Fibroblast of pulmonary artery (primary cell): ENCODE data around the gene RHPN2.

Experiments
- DNase-seq: peaks from one replicate; pipeline ENCODE4 v3.0.0-alpha.2; 2010; ENCODE audit warnings: low read depth
- H3K4me3 ChIP-seq: replicated peaks from 2 replicates; pipeline ENCODE4 v1.5.1; 2011; ENCODE audit warnings: low read depth, mild to moderate bottlenecking, control low read depth, low read length, moderate library complexity
- TF ChIP-seq, protein P1 (sequence below): IDR thresholded peaks from 2 replicates; pipeline ENCODE4 v1.5.1; 2011; ENCODE audit warnings: mild to moderate bottlenecking, control low read depth, low read length, inconsistent platforms; ENCODE audit errors: missing control alignments

RHPN2 gene

DNA sequence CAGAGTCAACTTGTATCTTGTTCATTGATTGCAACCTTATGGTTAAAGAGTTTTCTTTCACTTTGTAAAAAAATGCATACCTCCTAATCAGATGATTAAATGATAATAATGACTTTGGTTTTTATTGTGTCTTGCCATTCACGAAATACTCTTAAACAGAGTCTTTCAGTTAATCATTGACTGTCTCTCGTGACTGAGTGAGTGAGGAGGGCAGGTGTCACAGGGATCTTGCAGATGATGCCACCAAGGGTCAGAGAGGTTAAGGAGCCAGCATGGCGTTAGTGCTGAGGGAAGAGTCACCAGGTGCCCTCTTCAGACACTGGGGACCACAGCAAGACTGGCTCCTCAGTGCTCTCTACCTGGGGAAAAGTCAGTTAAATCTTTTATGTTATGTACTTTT, 24.3 kb upstream of the RHPN2 start:
- no peak overlapping the region for H3K4me3 ChIP-seq
- DNase-seq = no peak
- TF ChIP-seq, protein P1, sequence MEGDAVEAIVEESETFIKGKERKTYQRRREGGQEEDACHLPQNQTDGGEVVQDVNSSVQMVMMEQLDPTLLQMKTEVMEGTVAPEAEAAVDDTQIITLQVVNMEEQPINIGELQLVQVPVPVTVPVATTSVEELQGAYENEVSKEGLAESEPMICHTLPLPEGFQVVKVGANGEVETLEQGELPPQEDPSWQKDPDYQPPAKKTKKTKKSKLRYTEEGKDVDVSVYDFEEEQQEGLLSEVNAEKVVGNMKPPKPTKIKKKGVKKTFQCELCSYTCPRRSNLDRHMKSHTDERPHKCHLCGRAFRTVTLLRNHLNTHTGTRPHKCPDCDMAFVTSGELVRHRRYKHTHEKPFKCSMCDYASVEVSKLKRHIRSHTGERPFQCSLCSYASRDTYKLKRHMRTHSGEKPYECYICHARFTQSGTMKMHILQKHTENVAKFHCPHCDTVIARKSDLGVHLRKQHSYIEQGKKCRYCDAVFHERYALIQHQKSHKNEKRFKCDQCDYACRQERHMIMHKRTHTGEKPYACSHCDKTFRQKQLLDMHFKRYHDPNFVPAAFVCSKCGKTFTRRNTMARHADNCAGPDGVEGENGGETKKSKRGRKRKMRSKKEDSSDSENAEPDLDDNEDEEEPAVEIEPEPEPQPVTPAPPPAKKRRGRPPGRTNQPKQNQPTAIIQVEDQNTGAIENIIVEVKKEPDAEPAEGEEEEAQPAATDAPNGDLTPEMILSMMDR = no peak

DNA sequence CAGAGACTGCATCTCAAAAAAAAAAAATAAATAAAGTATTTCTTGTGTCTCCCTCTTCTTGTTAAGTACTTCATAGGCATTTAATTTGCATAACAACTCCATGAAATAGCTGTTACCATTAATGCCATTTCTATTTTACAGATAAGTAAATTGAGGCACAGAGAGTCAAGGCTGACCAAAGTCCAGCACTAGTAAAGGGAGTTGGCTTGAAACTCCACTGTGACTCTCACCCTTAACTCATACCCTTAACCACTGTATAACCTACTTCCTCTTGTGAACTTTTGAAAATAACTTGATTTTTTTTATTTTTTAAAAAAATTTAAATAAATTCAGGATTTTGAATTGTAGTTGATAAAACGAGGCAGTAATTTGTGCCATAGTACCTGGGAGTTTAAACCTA, 22.3 kb upstream of the RHPN2 start:
- TF ChIP-seq, protein P1 = no peak
- DNase-seq = no peak
- no peak overlapping the region for H3K4me3 ChIP-seq

DNA sequence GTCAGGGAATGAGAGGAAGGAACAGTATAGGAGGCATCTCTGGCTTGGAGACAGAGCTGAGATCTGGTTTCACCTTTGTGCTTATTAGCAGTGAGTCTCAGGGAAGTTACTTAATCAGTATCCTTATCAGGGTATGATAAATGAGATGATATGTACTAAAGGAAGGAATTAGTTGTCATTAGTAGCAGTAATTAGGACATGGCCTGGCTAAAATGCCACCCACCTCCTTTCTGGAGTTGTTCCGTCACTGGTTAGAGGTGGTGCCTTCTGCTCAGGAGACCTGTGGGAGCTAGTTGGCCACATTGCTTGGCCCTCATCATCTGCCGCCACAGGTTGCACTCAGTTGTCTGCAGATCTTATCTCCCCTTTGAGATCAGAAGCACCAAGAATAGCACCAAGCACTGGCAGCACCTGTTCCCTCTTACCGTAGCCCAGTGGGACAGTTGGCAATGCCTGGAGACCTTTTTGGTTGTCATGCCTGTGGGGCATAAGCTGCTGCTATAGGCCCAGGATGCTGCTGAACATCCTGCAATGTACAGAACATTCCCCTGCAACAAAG, 21.0 kb upstream of the RHPN2 start:
- no peak for DNase-seq
- H3K4me3 ChIP-seq = no peak overlapping the region
- TF ChIP-seq, protein P1 = no peak

DNA sequence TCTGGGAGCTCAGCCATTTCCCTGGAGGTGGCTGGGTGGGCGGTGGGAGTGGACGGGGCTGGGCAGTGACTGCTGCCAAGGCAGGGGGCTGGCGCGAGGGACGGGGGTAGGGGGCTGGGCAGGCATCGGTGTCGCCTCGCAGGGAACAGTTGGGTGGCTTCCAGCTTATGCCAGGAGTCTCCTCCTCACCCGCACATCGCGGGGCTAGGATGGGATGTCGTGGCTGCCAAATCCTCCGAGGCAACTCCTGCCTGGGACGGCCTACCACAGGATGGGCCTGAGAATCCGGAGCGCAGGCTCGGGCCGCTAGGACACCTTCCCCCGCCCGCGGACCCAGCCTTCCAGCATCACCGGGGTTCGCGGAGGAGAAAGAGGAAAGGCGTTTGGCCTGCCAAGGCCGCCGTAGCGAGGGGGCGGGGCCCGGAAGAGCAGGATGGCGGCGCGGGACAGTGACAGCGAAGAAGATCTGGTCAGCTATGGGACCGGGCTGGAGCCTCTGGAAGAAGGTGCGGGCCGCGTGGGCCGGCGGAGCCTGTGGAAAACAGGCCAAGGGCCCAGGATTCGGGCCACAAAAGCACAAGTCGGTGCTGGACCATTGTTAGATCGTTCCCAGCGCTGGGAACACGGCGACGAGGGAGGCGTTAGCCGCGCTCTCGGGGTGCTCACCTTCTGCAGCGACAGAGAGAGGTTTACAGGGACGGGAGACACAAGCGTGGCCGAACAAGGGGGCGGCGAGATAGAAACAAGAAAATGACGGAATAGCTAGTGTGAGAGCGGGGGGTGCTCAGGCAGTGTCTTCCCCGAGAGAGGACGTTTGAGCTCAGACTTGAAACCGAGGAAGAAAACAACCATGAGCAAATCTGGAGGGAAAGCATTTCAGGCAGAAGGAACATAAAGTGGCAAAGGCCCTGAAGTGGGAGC, 16.3 kb upstream of the RHPN2 start, which contains the start of gene GPATCH1:
GPATCH1 (plus strand) TSS at position 421 of the 921 bp plus-strand sequence; CDS start at position 434, 13 bp downstream.
- TF ChIP-seq, protein P1 = no peak
- peak; percentile 83 for DNase-seq
- H3K4me3 ChIP-seq = peak within 1 kb of the TSS; percentile 70

DNA sequence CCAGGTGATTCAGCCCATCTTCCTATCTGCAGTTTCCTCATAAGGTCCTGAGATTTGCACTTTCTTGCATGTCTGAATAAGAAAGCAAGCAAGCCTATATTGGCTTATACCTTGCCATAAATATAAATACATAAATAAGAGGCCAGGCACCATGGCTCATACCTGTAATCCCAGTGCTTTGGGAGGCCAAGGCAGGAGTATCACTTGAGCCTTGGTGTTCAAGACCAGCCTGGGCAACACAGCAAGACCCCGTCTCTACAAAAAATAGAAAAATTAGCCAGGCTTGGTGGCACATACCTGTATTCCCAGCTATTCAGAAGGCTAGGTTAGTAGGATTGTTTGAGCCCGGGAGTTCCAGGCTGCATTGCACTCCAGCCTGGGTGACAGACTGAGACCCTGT, 10.8 kb upstream of the RHPN2 start:
- DNase-seq = no peak
- H3K4me3 ChIP-seq = no peak overlapping the region
- TF ChIP-seq, protein P1 = no peak

DNA sequence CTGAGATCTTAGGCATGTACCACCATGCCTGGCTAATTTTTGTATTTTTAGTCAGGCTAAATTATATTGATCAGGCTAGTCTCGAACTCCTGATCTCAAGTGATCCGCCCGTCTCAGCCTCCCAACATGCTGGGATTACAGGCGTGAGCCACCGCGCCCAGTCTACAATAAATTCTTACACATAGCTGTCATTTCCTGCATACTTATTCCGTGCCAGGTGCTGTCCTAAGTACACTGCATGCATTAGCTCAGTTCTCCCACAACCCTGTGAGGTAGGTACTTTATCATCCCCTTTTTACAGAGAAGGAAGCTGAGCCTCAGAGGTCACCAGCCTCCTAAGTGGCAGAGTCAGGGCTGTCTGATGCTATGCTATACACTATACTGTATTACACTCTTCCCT, 7.2 kb upstream of the RHPN2 start:
- DNase-seq = no peak

More for the DNA sequence above, 7.2 kb upstream of the RHPN2 start:
- H3K4me3 ChIP-seq = no peak overlapping the region
- TF ChIP-seq, protein P1 = no peak
